Activated gamma-delta T cell (primary cell): ENCODE data around the gene GIMAP6.
"Not testable (repeated sequence)": the region's sequence is repeated elsewhere in the genome, so short reads cannot be mapped to it uniquely, and the experiment has no call there.

Experiments used
- DNase-seq: peaks from one replicate; lab custom pipeline; 2025; lab: John Stamatoyannopoulos, UW
- total RNA-seq, 2 donors: gene quantifications; one replicate each; lab custom pipeline; 2026; lab: John Stamatoyannopoulos, UW

Gene GIMAP6
- total RNA-seq, result 235 to 396 reads per million in 2 donors

DNA sequence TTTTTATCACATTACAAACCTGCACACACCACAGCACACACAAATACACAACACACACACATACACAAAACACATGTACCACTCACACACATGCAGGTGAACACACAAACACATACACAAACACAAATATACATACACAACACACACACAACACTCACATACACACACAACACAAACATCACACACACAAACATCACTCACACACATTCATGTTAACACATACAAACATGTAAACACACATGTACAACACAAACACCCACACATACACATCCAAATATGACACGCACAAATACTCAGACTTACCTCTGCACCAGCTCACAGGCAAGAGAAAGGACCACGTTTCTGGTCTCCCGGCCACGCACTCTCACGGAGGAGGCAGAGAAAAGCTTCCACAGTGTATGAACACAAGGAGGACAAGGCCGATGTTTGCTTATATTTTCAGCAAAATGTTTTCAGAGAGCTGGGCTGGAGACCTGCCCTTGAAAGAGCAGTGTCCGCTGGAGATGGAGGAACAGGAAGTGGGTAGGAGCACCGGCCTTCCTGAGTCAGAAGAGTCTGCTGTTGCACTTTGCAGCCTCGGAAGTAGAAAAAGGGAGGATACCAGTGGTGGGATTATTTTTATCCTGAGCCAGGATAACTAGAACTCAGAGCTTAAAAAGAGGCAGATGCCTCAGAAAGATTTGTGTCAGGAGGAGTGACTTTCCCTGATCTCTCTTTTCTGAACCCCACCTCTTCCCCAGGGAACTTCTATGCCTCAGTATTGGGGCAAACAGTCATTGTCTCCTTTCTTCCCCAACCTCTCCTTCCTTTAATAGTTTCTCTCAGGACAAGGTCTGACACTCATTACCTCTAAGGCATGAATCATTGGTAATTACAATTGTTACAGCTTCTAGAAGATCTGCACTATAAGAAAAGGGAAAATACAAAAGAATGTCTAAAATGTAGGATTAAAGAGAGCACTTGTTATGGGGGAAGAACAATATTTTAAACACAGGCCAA, at the start of gene GIMAP6:
GIMAP6 (minus strand) TSS at position 520 of the 999 bp plus-strand sequence. CDS start 2,243 bp downstream, outside the sequence.
- DNase-seq, result no peak

DNA sequence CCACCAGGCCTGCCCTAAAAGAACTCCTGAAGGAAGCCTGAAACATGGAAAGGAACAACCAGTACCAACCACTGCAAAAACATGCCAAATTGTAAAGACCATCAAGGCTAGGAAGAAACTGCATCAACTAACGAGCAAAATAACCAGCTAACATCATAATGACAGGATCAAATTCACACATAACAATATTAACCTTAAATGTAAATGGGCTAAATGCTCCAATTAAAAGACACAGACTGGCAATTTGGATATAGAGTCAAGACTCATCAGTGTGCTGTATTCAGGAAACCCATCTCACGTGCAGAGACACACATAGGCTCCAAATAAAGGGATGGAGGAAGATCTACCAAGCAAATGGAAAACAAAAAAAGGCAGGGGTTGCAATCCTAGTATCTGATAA, 48.2 kb upstream of the GIMAP6 start:
- DNase-seq, result not testable (repeated sequence)

DNA sequence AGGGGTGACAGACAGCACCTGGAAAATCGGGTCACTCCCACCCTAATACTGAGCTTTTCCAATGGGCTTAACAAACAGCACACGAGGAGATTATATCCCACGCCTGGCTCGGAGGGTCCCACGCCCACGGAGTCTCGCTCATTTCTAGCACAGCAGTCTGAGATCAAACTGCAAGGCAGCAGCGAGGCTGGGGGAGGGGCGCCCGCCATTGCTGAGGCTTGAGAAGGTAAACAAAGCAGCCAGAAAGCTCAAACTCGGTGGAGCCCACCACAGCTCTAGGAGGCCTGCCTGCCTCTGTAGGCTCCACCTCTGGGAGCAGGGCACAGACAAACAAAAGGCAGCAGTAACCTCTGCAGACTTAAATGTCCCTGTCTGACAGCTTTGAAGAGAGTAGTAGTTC, 46.4 kb upstream of the GIMAP6 start:
- DNase-seq, result not testable (repeated sequence)

DNA sequence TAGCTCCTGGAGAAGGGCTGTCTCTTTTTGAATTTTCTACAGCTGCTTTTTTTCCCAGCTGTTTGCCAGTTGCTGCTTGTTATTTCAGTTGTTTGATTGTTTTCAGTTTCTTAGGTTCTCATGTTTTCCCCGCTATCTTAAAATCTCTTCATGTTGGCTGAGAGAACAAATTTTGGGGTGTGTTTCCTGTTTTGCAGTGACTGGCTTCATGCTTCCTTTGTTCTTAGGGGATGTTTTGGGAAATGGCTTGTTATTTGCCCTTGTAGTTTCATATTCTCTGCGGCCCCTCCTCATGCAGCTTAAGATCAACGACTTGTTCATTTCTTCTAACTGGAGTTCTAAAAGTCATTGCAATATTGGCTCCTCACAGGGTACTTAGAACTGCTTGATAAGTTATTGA, 44.7 kb upstream of the GIMAP6 start:
- DNase-seq, result not testable (repeated sequence)

DNA sequence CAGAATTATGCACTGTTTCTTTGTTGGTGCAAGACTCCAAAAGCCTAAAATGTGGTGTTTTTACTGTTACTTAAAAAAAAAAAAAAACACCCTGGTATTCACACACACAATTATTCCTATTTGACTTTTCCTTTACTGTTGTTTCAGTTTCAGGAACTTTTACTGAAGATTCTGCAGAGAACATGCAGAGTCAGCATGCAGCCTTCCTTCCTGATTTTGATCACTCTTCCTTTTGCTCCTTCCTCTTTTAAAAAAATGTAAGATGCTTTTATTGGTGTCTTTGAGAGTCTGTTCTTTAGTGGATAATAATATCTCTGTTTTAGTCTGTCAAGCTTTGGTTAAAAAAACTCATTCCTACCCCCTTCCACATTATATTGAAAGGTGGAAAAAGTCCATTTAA, 44.1 kb upstream of the GIMAP6 start:
- DNase-seq, result not testable (repeated sequence)

DNA sequence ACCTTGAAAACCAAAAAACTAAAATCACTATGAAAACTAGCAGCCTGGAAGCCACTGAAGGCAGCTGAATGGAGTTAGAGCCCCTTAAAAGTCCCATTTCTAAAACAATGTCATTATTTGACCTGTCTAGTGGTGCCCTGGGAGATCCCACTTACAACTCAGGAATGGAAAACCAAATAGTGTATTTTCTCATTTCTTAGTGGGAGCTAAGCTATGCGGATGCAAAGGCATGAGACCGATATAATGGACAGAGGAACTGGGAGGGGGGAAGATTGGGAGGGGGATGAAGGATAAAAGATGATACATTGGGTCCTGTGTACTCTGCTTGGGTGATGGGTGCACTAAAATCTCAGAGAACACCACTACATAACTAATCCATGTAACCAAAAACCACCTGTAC, 43.5 kb upstream of the GIMAP6 start:
- DNase-seq, result no peak

DNA sequence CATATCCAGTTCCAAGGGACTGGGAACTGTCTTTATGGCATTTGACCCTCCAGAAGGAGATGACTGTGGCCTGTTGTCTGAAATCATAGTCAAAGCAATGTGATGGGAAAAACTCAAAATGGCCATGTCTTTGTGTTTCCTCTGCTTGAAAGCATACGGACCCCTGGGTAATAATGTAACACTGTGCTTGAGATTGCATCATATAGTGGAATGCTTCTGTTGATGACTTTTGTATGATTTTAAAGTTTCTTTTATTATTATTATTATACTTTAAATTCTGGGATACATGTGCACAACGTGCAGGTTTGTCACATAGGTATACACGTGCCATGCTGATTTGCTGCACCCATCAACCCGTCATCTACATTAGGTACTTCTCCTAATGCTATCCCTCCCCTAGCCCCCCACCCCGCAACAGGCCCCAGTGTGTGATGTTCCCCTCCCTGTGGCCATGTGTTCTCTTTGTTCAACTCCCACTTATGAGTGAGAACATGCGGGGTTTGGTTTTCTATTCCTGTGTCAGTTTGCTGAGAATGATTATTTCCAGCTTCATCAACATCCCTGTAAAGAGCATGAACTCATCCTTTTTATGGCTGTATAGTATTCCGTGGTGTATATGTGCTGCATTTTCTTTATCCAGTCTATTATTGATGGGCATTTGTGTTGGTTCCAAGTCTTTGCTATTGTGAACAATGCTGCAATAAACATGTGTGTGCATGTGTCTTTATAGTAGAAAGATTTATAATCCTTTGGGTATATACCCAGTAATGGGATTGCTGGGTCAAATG, 39.8 kb upstream of the GIMAP6 start:
- DNase-seq, result not testable (repeated sequence)

DNA sequence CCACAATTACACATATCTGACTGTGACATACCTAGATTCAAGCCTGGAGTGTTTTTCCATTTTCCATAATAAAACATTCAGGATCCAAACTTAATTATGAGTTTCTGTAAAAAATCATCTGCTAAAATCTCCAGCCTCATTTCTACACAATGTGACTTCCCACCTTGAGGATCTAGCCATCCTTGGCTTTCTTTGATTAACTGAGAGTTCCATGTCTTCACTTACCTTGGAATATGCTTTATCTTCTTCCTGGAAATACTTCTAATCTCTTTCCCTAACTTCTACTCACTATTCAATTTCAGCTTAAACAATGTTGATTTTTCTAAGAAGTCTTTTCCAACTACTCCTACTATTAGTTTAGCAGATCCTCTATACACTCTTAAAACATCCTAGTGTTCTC, 36.8 kb upstream of the GIMAP6 start:
- no peak for DNase-seq

DNA sequence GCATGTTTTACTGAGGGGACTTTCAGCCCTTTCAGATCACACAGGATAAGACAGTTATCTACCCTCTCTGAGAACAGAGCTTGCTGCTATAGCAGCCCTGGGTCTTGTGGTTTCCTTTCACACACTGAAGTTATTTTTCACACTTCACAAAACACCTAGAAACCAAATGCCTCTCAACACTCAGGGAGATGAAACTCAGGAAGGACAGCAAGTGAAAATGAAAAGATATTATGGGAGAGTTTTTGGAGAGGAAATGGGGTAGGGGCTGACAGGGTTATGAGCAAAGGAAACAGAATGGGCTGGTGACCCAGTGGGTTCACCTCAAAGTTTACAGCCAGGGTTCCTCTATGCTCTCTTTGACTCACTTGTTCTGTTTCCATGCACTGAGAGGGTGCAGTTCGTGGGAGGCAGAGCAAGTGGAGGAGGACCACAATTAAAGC, 36.3 kb upstream of the GIMAP6 start:
- DNase-seq, result no peak

DNA sequence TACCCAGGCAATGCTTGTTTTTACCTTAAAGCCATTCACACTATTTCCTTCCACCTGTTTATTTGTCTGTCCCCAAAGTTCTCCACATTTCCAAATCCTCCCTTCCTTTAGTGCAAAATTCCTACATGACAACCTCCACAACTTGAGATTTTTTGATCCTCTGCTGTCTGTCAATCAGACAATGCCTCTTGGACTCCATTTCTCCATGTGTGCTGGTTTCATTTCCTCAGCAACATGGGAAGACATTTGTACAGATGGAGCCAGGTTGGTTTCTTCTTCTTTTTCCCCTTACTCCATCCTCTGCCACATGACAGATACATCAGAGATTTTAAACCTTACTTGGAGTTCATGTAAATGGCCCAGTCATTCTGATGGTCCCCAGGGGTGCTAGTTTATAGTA, 34.2 kb upstream of the GIMAP6 start:
- DNase-seq, result no peak

DNA sequence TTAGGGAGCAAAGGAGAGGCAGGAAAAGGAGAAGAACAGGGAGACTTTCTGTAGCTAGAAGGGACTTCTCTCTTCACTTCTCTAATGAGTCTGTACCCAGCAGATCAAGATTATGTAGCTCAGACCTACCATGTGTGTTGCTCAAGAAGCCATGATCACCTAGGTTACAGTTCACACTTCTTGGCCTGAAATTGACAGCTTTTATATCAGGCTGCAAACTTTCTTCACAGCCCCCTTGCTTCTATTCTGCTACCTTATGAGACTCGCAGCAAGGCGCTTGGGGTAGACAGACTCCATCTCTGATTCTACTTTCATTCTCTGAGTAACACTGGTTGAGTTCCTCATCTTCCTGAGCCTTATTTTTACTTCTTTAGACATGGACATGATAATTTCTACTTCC, 33.7 kb upstream of the GIMAP6 start:
- DNase-seq, result no peak

DNA sequence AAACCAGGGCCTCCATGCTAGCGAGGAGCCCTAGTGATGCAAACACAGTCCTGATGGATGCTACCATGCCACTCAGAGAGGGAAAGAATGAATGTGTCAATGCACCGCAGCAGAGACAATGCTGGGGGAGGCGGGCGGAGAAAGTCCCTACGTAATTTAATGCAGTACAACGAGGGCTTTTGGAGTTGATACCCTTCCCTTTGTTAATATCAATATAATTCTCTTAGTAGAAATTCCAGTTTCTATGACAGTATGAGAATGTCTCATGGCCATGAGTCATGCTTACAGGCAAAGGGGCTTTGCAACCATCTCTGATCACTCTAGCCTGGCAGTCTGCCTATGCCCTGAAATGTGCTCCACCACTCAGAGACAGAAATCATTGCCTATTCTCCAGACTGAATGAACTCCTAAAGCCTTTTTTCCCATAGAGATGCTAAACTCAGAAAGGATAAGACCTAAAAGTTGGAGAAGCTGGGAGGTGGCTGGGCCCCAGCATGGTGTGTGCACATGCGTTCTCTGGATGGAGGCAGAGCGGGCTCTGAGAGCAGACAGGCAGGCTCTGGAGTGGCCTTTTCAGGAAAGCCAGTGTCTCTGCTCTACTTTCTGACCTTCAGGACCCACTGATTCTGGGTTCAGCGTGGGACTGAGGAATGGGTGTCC, 33.0 kb upstream of the GIMAP6 start:
- no peak for DNase-seq

DNA sequence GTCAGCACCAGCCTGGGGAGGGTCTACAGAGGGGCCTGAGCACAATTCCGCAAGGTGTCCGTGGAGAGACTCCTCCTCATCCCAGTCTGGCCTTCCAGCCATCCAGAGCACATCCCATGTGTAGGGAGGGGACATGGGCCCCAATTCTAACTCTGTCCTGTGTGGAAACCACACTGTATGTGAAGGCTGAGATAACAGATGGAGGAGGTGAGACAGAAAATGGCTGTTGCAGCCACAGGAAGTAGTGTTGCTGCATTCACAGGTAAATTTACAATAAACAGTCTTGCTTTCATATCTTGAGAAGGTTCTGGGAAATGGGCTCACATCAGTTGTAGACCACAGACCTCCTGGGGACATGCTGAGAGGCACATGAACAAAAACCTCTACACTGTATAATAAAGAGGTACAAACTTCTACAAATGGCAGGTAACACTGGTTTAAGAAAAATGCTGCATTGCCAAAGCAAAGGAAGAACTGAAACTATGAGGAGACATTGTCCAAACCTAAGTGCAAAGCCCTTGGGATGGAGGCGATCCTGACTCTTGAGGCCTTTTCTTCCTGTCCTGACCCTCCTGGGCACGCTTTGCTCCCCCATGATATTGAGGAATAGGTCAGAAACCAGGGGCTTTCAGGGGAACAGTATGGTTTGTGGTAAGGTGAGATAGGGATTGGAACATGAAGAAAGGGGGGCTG, 31.8 kb upstream of the GIMAP6 start:
- no peak for DNase-seq

DNA sequence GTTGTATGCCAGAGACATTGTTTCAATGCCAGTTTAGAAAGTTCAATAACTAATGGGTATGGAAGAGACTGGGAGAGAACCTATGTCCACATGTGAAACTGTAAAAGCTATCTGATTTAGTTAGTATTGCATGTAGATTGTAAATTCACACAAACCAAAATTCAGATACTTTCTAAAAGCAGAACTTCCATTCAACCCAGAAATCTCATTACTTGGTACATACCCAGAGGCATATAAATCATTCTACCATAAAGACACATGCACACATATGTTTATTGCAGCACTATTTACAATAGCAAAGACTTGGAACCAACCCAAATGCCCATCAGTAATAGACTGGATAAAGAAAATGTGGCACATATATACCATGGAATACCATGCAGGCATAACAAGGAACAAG, 30.6 kb upstream of the GIMAP6 start:
- DNase-seq, result not testable (repeated sequence)

DNA sequence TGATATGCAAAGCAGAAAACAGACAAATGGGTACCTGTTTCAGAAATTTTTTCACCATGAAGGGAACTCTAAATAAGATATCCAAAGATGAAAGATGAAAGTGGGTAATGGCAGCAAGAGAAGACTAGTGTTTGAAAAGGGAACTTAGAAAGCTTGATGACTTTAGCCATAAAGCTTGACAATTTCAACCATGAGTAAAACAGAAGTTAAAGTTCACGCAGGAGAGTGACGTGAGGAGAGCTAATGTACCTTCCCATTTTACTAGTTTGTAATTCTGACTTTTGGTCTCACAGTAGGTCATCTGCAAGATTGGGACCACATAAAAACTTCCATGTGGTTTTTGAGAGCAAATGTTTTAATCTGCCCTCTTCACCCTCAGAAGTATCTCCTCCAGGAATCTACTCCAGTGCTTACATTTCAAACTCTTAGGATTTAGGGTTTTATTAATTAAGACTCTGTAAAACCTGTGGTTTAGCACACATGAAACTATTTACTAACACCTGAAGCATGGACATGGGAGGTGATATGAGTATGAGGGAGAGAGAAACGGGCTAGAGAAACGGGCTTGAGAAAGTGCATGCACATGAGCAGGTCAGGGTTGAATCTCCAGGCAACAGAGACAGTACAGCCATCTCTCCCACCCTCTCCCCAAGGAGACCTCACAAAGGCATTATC, 28.9 kb upstream of the GIMAP6 start:
- DNase-seq, result no peak

DNA sequence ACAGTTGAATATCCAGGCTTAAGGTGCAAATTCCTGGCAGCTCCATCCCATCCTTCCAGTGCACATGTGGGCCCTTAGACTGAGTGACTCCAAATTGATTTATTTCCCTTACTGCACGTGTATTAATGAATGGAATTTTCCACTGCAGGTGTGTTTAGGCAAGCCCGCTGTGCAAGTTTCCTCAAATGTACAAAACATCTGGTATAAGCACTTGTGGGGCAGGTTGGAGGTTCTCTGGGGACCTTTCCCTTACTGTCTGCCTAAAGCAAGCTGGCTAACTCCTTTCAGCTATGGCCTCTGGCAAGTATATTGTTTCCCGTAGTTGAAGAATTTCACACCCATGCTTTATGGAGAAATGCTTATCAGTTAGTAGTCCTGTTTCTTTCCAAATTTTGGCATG, 25.3 kb upstream of the GIMAP6 start:
- no peak for DNase-seq

DNA sequence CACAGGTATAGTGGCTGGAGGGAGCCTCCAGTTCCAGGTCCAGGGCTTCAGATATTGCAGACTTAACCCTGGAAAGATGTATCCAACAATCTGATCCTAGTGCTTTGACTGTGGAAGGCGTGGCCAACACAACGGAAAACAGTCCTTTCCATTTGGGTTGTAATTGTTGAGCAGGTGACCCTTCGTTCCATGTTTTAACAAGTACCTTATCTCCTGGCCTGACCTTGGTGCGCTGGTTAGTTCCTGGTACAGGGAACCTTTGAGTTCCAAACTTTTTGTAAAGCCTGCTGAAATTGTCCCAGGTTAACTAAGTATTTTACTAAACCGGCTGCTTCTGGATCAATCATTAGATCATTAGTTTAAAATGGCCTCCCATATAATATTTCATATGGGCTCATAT, 23.9 kb upstream of the GIMAP6 start:
- no peak for DNase-seq

DNA sequence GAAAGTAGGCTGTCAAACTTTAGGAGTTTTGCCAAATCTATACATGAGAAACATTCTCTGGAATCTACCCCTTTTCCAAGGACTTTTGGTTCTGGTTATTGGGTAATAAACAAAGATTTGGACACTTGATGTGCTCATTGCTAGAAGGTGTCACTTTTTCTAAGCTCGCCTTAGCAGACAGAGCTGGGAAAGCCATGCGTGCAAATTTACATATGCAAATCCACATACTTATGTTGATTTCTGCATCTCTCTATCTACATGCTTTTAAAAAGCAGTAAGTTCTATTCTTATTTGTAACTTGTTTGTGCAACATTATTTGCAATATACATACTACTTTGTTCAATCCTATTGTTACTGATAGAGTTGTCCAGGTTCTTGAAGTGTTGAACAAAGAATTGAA, 22.5 kb upstream of the GIMAP6 start:
- DNase-seq, result no peak

DNA sequence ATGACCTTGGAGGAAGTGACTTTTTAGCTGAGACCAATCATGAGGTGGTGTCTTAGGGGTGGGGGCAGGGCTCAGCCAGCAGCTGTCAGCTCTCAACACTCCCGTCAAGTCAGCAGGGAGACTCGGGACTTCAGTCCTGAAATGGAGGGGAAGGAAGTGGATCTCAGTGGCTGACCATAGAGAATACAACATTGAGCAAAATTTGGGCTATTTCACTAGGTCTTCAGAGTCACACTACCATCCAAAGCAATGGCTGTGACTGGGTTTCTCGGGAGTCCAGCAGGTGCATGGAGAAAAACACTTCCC, 16.8 kb upstream of the GIMAP6 start:
- no peak for DNase-seq

DNA sequence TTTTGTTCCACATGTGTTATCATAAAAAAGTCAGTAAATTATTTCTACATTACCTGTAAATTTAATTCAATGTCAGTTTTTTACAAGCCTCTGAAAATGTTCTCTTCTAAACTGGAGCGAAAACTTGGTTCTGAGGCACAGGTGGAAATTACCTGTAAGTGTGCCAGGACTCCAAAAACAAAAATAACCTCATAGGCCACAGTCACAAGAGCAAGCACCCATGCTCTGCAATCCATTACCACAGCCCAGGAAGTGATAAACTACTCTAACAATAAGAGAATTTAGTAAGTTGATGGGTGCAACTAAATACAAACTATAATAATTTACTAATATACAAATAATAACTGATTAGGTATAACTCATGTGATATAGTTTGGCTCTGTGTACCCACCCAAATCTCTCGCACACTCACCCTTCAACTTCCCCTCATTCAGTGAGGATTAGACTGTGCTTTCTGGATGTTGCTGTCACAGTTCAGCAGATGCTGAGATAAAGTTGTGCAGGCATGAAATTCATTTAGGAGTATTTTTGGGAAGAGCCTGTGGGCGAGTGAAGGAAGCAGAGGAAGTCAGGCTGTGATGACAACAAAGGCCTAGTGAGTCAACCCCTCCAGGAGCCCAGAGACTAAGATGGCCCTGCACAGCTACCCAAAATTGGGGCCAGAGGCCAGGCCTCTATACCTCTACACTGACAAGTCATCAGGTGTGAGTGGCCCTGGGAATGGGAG, 16.3 kb upstream of the GIMAP6 start:
- DNase-seq, result no peak
